Body of pancreas (tissue), 4 donors: ENCODE results near the gene ANKRD45. TPM values are rescaled to one million over a fixed set of nuclear protein-coding genes. Genes with fewer than 3 reads are reported as not detected.
"Not testable (repeated sequence)": the region's sequence is repeated elsewhere in the genome, so short reads cannot be mapped to it uniquely, and the experiment has no call there.

Experiments
- ATAC-seq: fragments of 150-250 bp; one replicate; pipeline ENCODE4 v1.9.1; 2016
- DNase-seq, 4 donors: peaks; one replicate each; pipeline ENCODE4 v3.0.0-alpha.2; 2019
- H3K27ac ChIP-seq, 4 donors: fragments of 200-600 bp; sonication (generic); 1 replicate in 3 of 4; 2 replicates in 1 of 4; pipeline versions ENCODE4 v1.5.1 to v1.6.1; 2016 to 2019; ENCODE audit warnings: mild to moderate bottlenecking in 1 of 4, mixed read lengths in 1 of 4, moderate library complexity in 1 of 4
- H3K27me3 ChIP-seq, 2 donors: fragments of 200-600 bp; sonication (generic); one replicate each; pipeline ENCODE4 v1.6.0; 2016; ENCODE audit warnings: mild to moderate bottlenecking in 1 of 2
- H3K36me3 ChIP-seq, 2 donors: fragments of 200-600 bp; sonication (generic); replicated peaks in 1 of 2; 2 replicates each; pipeline ENCODE4 v1.5.1; 2016; ENCODE audit warnings: low read depth in 2 of 2; ENCODE audit not compliant: insufficient read depth in 1 of 2
- H3K4me1 ChIP-seq: fragments of 200-600 bp; sonication (generic); one replicate; pipeline ENCODE4 v1.6.0; 2016
- H3K4me3 ChIP-seq, 2 donors: fragments of 200-600 bp; sonication (generic); 1 replicate in 1 of 2; 2 replicates in 1 of 2; pipeline ENCODE4 v1.5.1; 2016 to 2019
- H3K9me3 ChIP-seq, 3 donors: fragments of 200-600 bp; sonication (generic); 1 replicate in 2 of 3; 2 replicates in 1 of 3; pipeline ENCODE4 v1.5.1; 2016
- POLR2A ChIP-seq, 3 donors: fragments of 450-650 bp; IDR thresholded peaks; one replicate each; pipeline ENCODE4 v1.6.1; 2016; ENCODE audit warnings: antibody characterized with exemption in 3 of 3, mild to moderate bottlenecking in 2 of 3
- WGBS, 2 donors: methylation state at CpG; one replicate each; pipeline ENCODE4 v1.1.5; 2017; 5-methylcytosine and 5-hydroxymethylcytosine counted together
- intact Hi-C: fragments of 100-400 bp; cut with DNase I; formaldehyde crosslinking; loops from one replicate; pipeline ENCODE4 v1.15.1; 2023
- total RNA-seq, 2 donors: library from RNA; depleted of rRNA; stranded (reverse); fragments of >200 nt; gene quantifications; one replicate each; pipeline ENCODE4 v1.1.0, GENCODE V29; 2016
- TF ChIP-seq, protein P1 (sequence below), 7 experiments: fragments of 450-650 bp in 4 of 7; fragments of 200-600 bp in 3 of 7; sonication (generic) in 3 of 7; IDR thresholded peaks; one replicate each; pipeline ENCODE4 v1.5.1; 2016 to 2019; ENCODE audit warnings: antibody characterized with exemption in 7 of 7

ANKRD45 gene
- total RNA-seq, 2 donors from 2014 or later: 0.26 TPM; not detected in 1

DNA sequence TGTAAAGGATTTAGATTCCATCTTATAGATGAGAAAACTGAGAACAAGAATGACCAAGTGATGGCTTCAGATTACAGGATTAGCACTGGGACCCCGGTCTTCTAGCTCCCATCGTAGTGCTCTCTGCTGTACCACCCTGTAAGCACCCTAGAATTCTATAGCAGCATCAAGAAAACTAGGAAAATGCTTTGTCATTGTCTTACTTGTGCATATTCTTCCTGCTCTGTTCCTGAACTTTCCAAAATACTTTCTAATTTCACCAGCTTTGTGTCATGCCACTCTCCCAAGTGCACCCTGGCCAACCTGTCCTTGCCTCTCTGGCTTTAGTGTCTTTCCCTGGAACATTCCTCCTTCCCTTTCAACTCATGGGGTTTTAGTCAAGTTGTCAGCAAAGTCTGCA lies 39.1 kb upstream of the ANKRD45 start:
- no peak for ATAC-seq

DNA sequence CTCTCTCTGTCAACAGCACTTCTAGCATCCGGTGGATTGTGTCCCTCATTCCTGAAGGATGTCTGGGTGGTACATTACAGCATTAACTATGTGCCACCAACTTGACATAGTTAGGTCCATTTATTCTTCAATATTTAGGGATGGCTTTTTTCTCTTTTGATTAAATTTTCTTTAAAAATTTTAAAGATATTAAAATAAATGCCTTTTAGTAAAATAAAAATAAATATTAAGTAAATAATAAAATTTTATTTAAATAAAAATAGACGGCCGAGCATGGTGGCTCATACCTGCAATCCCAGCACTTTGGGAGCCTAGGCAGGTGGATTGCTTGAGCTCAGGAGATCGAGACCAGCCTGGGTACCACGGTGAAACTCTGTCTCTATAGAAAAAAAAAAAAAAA lies 35.5 kb upstream of the ANKRD45 start:
- Histone ChIP-seq H3K4me3 (no peak overlapping the region), H3K27ac (no peak overlapping the region), H3K9me3 (no peaks in the 10 kb centered on the region), H3K36me3 (no peaks in the 10 kb centered on the region), H3K4me1 (no peaks in the 10 kb centered on the region), H3K27me3 (no peaks in the 10 kb centered on the region)
- TF ChIP-seq POLR2A (IDR thresholded peaks at IDR 0.05): no peak
- TF ChIP-seq, protein P1, sequence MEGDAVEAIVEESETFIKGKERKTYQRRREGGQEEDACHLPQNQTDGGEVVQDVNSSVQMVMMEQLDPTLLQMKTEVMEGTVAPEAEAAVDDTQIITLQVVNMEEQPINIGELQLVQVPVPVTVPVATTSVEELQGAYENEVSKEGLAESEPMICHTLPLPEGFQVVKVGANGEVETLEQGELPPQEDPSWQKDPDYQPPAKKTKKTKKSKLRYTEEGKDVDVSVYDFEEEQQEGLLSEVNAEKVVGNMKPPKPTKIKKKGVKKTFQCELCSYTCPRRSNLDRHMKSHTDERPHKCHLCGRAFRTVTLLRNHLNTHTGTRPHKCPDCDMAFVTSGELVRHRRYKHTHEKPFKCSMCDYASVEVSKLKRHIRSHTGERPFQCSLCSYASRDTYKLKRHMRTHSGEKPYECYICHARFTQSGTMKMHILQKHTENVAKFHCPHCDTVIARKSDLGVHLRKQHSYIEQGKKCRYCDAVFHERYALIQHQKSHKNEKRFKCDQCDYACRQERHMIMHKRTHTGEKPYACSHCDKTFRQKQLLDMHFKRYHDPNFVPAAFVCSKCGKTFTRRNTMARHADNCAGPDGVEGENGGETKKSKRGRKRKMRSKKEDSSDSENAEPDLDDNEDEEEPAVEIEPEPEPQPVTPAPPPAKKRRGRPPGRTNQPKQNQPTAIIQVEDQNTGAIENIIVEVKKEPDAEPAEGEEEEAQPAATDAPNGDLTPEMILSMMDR (IDR thresholded peaks at IDR 0.05): no peak
- DNase-seq: no peak
- WGBS, 2 donors: 65 to 67% methylated on average over 5 of the region's 5 CpGs
- intact Hi-C loops: no loop called here
- no peak for ATAC-seq

More for the DNA sequence above, 39.1 kb upstream of the ANKRD45 start:
- H3K27me3 ChIP-seq: no peaks in the 10 kb centered on the region
- no peak for DNase-seq
- 65 to 77% methylated on average over 2 of the region's 2 CpGs for WGBS, 2 donors
- TF ChIP-seq POLR2A (IDR thresholded peaks at IDR 0.05): no peak
- TF ChIP-seq, protein P1 (IDR thresholded peaks at IDR 0.05): no peak
- H3K4me3 ChIP-seq: no peak overlapping the region
- intact Hi-C loops: no loop called here
- H3K36me3 ChIP-seq: no peaks in the 10 kb centered on the region
- H3K4me1 ChIP-seq: no peaks in the 10 kb centered on the region
- H3K9me3 ChIP-seq: no peaks in the 10 kb centered on the region
- no peak overlapping the region for H3K27ac ChIP-seq

DNA sequence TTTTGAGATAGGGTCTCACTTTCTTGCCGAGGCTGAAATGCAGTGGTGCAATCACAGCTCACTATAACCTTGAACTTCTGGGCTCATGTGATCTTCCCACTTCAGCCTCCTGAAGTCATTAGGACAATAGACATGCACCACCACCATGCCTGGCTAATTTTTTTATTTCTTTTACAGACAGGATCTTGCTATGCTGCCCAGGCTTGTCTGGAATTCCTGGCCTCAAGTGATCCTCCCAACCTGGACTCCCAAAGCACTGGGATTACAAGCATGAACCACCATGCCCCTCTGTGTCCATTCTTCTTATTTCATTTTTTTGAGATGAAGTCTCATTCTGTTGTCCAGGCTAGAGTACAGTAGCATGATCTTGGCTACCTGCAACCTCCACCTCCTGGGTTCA lies 33.1 kb upstream of the ANKRD45 start:
- Histone ChIP-seq H3K27ac (no peak overlapping the region), H3K4me3 (no peak overlapping the region), H3K27me3 (no peaks in the 10 kb centered on the region), H3K4me1 (no peaks in the 10 kb centered on the region), H3K9me3 (no peaks in the 10 kb centered on the region), H3K36me3 (no peaks in the 10 kb centered on the region)
- intact Hi-C loops: no loop called here
- no peak for DNase-seq
- TF ChIP-seq POLR2A (IDR thresholded peaks at IDR 0.05): no peak
- TF ChIP-seq, protein P1 (IDR thresholded peaks at IDR 0.05): no peak
- no peak for ATAC-seq
- 30 to 73% methylated on average over 1 of the region's 1 CpG for WGBS, 2 donors

DNA sequence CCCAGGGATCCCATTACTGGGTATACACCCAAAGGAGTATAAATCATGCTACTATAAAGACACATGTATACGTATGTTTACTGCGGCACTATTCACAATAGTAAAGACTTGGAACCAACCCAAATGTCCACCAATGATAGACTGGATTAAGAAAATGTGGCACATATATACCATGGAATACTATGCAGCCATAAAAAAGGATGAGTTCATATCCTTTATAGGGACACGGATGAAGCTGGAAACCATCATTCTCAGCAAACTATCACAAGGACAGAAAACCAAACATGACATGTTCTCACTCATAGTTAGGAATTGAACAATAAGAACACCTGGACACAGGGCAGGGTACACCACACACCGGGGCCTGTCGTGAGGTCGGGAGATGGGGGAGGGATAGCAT lies 31.6 kb upstream of the ANKRD45 start:
- ATAC-seq, H3K4me3 ChIP-seq, H3K36me3 ChIP-seq, intact Hi-C loops, H3K4me1 ChIP-seq, H3K27ac ChIP-seq, H3K9me3 ChIP-seq, DNase-seq, H3K27me3 ChIP-seq: not testable (repeated sequence)
- WGBS, 2 donors: 91 to 93% methylated on average over 6 of the region's 6 CpGs

DNA sequence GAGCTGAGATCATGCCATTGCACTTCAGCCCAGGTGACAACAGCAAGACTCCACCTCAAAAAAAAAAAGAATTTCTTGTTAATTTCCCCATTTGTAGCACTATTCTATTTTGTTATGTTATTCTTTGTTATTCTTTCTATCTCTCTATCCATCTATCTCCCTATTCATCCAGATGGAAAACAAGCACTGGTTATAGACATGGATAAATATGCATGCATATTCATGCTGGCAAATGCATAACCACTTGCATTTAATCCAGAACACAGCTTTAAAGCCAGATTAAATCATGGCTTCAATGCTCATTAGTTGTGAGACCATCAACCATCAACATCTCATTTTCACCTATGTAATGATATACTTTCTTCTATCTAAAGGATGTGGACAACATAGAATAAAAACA lies 23.6 kb upstream of the ANKRD45 start:
- no peak for TF ChIP-seq POLR2A (IDR thresholded peaks at IDR 0.05)
- TF ChIP-seq, protein P1 (IDR thresholded peaks at IDR 0.05): no peak
- no peak overlapping the region for H3K27ac ChIP-seq
- intact Hi-C loops: no loop called here
- H3K27me3 ChIP-seq: no peaks in the 10 kb centered on the region
- H3K9me3 ChIP-seq: no peaks in the 10 kb centered on the region
- ATAC-seq (no peak), DNase-seq (no peak)
- no peaks in the 10 kb centered on the region for H3K4me1 ChIP-seq
- H3K4me3 ChIP-seq: no peak overlapping the region
- no peaks in the 10 kb centered on the region for H3K36me3 ChIP-seq
